ENCODE measurements around the gene MAFG.
"Not testable (repeated sequence)": the region's sequence is repeated elsewhere in the genome, so short reads cannot be mapped to it uniquely, and the experiment has no call there.

MAFG gene

DNA sequence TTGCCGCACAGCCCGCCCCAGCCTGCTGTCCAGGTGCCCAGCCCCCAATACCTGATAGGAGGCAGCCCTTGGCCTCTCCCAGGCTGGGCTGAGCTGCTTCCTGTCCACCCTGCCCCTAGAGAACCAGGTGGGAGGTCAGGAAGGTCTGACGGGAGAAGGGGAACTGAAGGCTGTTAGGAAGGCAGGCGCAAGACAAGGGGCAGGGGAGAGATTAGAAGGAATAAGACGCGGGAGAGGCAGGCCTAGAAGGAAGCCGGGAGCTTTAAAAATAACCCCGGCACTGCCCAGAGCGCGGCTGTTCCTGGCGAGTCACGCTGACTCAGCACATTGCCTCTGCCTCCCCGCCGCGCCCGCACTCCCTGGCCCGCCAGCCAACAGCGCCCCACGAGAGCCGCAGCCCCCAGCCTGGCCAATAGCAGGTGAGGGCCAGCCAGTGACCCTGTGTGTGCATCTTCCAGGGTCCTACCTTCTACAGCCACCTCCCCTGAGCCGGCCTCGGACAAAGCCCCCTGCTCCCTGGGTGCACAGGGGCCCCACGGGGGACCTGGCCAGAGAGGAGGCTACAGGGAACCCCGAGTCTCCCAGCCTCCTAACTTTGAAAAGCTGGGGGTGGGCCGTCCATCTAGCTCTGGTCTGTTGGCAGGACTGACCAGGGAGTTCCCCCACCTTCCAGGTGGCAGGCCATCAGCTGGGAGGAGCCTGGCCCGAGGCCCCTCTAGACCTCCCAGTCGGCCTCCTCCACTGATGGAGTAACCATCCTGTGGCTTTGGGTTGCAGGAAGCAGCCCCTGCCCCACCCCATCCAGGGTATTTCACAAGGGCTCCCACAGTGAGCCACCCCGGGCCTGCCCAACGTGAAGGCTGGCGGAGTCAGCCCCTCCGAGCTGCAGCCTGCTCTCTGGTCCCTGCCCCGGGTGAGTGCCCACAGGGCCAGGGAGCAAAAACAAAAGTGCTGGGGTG lies 4.0 kb downstream of the MAFG start:
- no peak for DNase-seq (ENCODE audit: low read depth in 2 of 2)

DNA sequence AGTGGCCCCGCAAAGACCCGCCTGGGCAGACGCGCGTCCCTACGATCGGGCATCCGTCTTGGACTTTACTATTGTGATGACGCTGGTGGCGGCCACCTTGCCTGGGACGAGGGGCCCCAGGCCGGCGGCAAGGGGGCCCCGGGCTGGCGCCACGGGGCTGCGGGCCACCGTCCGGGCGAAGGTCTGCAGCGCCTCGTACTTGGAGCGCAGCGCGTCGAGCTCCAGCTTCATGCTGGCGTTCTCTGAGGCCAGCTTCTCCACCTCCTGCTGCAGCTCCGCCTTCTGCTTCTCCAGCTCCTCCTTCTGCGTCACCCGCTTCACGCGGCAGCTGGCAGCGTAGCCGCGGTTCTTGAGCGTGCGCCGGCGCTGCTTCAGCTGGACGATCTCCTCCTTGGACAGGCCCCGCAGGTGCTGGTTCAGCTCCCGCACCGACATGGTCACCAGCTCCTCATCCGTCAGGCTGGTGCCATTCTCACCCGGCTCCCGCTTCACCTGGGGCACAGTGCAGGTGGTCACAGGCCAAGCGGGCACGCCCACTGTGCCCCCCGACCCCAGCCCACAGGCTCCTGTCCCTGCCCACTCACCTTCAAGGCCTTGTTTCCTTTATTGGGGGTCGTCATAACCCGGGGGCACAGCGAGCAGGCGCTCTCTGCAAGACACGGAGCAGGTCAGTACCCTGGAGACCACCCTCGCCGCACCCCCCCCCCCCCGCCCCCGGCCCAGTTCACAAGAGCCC lies 4.8 kb downstream of the MAFG start:
- DNase-seq (ENCODE audit: low read depth in 2 of 2), result no peak

DNA sequence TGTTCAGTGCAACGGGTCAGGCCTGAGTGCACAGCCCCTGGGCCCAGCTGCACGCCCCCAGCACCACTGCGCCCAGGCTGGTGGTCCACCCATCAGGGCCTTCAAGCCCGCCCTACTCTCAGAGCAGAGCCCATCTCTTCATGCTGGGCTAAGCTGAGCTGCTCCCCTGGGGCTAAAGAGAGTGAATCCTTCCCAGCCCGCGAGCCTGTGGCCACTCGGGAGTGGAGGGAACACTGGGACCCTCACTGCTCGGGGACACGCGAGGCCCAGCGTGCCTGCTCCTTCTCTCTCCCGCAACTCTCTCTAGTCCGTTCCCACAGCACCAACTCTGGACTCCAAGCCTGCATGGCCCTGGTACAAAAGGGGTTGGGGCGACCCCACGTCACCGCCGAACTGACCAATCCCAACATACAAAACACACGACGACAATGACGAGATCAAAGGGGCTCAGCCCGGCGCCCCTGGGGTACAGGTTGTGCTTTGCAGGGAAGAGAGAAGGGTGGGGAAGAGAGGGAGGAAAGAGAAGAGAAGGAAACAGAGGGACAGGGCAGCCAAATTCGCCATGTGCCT lies 5.5 kb downstream of the MAFG start:
- DNase-seq (ENCODE audit: low read depth in 2 of 2), result no peak

DNA sequence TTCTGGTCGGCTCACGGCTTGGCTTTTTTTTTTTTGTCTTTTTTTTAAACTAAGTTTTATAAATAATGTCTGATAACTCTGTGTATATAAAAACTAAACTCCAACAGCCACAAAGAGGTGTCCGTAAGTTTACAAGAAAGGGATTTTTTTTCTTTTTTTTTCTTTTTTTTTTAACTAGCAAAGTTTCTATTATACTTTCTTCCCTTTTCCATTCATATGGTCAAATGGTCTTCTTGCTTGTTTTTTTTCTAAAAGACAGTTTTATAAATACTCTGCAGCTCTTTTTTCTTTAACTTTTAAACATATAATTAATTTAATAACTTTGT lies 6.0 kb downstream of the MAFG start:
- no peak for DNase-seq (ENCODE audit: low read depth in 2 of 2)

DNA sequence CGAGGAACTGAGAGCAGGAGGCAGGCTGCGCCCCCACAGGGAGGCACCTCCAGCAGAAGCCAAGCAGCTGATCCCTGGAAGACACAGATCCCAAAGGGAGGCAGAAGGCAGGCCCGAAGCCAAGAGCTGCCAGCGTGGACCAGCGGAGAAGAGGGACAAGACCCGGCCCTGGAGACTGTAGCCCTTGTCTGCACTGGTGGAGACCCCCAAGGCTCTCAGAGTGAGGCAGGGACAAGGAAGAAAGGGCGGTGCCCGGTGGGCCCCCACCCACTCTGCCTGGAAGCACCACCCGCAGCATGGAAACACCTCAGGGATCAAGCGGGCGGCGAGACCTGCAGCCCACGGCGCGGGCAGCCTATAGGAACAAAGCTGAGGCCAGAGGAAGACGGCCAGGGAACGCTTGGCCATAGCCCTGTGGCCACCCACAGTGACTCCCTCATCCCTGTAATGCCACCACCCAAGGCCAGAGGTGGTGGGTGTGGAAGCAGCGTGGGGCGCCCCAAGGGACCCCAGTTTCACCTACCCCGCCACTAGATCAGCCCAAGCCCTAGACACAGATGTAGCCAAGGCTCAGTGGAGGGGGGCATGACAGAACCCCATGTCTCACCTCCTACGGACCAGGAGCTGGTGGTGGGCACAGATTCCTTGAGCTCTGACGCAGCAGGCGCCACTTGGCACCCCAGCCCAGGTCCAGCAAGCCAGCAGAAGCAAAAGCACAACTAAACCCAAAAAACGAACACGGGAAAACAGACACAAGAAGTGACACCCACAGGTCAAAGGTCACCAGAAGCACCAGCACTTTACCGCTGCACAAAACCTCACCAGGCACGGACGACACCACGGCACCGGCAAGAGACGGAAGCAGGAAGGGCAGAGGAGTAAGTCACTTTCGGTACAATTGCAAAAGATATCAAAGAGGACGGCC lies 6.7 kb downstream of the MAFG start:
- no peak for DNase-seq (ENCODE audit: low read depth in 2 of 2)

DNA sequence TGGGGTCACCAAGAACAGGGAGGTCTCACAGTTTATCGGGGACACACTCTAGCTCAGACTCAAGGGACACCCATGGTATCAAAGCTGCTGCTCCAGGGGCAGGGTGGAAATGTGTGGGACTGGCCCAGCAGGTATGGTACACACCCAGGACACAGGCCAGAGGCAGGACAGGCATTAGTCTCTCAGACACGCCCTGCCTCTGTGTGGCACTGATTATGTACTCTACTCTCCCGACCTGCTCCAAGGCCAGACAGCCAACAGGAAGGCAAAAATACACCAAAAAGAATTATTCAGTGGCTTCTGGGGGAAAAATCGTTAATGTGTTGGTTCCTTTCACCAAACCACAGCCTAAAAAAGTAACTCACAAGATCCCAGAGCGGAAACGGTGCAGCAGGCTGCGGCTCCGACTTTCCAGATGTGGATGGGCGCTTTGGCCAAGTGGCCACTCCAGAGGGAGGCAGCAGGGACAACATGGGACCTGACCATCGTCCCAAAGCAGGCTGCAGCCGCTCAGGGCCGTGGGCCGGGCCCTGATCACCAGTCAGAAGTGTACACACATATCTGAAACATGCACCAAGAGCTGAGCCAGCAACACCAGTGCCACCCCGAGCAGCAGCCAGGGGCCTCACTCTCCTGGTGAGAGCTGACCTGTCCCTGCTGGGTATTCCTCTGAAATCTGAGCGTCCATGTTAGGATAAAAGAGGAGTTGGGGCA lies 8.5 kb downstream of the MAFG start:
- no peak for DNase-seq (ENCODE audit: low read depth in 2 of 2)

DNA sequence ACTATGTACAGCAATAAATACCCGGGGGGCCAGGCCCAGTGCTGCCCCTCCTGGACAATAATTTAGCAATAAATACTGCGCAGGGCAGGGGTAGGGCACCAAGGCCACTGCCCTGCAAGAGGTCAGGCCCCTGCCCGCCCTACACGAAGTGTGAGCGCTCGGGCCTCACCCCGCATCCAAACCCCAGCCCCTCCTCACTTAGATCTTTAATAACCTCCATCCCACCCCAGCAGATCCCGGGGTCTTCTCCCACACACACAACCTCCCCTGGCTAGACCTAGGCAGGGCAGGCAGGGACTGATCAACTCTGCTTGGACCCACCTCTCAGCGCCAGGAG lies 9.2 kb downstream of the MAFG start:
- not testable (repeated sequence) for DNase-seq (ENCODE audit: low read depth in 2 of 2)

DNA sequence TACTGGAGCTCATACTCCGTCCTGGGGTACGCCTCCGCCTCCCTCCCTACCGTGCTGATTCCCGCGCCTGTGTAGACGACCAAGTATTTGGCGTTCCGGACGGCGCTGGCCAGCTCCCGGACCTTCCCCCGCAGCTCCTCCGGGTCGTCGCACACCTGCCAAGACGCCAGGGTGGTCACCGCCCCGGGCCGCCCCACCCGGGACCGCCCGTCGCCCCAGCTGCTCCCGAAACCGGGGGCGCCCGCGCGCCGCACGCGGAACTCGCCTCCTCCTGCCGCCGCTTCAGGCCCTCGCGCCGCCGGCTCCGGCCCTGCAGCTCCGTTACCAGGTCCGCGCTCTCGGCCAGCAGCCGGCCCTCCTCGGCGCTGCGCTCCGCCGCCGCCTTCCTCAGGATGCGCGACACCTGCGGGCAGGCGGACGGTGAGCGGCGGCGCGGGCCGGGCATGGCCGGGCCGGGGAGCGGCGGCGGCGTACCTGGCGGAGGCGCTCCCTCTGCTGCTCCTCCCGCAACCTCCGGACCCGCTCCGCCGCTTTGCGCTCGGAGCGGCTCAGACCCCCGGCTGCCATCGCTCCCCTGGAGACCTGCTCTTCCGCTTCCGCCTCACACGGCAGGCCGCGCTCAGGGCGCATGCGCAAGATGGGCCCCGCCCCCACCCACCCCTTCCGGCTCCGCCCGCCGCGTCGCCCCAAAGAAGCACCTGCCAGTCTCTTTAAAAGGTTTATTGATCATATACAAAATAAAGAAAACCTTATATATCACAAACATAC lies 9.8 kb downstream of the MAFG start, which contains the start of gene SIRT7:
TSS of gene SIRT7 (minus strand) at position 612 of the 768 bp plus-strand sequence. CDS start at position 567, 45 bp downstream.
- DNase-seq (ENCODE audit: low read depth in 2 of 2), result peak; percentile 62 to 65

DNA sequence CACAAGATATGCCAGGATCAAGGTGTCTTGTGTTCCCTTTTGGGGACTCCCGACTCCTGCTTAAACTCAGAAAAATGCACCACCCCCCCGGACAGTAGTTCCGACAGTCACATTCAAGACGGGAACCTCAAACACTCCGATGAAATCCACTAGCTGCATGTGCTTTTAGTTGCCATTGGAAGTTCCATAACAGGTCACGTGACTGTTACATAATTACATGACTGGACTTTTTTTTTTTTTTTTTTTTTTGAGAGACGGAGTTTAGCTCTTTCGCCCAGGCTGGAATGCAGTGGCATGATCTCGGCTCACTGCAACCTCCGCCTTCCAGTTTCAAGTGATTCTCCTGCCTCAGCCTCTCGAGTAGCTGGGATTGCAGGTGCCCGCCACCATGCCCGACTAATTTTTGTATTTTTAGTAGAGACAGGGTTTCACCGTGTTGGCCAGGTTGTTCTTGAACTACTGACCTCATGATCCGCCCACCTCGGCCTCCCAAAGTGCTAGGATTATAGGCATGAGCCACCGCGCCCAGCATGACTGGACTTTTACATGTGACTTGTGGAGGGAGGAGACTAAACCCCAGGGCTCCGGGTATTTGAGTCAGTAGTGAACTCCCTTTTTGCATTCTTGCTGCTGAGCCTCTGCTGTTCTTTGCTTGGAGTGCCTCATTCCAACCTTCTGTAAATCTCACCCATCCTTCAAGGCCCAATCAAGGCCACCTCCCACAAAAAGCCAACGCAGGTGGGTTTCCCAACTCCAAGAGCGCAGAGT lies 11.1 kb downstream of the MAFG start:
- DNase-seq (ENCODE audit: low read depth in 2 of 2), result no peak

DNA sequence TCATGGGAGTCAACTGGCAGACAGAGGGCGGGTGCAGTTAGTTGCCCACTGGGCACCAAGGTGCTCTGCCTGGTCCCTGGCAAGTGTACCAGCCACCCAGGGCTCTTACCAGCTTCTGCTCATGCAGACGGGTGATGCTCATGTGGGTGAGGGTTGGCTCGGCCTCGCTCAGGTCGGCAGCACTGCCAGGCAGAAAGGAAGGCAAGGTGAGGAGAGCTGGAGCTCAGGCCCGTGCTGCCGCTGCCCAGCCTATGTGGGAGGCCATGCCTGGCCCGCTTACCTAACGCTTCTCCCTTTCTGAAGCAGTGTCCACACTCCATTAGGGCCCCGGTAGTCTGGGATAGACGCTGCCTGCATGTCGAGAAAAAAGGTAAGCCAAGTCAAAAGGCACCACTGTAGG lies 12.2 kb downstream of the MAFG start:
- no peak for DNase-seq (ENCODE audit: low read depth in 2 of 2)

DNA sequence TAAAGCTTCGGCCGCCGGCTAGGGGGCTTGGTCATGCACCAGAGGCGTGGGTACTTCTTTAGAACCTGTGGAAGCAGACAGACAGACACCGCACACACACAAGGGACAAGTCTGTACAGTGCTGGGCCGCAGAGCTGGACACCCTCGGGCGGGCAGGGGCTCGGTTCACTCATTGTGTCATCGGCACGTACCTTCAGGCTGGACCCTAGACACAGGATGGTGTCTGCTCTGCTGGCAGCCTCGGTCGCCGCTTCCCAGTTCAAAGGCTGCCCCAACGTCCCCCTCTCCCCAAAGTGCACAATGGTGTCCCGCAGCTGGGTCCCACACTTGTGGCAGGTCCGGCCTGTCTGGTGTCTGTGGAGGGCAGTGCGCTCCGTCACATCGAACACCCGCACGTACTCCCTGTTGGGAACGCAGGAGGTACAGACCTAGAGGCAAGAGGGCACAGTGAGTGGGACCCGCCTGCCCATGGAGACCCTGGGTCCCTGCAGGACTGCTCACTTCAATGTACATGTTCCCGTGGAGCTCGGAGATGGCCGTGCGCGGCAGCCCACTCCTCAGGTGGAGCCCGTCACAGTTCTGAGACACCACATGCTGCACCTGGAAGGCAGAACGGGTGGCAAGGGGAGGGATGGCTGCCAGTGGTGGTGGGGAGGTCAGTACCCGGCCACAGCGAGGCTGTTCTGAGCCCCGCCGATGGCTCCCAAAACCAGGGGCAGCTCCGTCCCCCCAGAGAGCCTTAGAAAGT lies 13.3 kb downstream of the MAFG start:
- no peak for DNase-seq (ENCODE audit: low read depth in 2 of 2)

DNA sequence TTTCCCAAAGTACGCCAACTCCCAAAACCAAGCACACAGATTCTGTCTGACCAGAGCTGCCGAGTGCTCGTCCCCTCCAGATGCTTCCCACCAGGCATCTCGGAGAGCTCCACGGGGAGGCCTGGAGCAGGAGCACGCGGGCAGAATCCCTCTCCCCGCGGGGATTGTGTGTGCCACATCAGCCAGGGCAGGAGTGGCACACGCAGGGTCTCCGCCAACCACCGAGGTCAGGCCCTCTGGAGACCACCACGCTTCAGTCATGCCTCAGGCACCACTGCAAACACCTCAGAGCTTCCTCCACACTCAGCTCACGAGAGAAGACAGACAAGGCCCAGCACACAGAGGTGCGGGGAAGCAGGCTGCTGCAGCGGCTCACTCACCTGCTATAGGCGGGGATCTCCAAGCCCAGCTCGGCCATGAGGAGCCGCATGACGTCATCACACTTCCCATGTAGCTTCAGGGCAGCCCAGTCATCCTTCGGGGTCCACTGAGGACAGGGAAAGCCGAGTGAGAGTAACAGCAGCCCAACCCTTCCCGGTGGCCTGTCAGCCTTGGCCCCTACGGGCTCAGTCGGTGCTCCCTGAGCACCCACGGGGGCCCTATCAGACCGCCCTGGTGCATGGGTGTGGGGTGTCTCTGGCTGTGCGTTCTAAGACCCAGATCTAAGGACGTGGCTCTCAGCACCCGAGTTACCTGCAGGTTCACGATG lies 14.0 kb downstream of the MAFG start:
- DNase-seq (ENCODE audit: low read depth in 2 of 2), result no peak

DNA sequence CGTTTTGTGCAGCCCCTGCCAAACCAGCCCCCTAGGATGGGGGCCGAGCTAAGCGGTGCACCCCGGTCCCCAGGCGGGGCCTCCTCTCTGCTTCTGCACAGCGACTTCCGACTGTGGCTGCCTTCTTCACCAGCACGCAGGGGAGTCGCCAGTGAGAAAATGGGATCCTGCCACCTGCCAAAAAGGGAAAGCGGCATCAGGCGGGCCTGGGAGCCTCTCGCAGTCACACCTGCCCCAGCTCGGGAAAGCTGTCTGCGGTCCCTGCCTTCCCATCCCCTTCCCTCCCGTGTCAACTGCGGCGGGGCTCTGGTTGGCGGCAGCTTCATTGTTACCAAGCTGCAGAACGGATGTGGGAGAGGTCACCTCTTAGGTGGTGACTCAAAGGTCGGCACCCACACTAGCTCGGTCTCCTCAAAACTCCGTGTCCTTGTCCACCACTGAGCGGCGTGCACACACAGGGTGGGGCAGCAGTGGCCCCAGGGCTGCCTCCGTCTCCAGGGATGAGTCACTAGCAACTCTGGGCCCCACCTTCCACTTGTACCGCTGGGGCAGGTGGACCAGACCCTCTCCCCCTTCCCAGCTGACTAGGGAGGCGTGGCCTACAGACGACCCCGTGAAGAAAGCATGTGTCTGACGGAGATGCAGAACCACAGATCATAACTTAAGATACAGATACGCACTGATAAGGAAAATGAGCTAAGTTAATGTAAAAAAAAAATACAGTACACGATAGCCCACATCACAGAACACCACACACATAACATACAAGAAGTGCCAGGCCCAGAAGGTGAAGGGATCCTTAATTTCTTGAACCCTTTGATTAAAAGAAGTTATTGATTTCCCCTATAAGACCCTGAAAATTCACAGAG lies 14.9 kb downstream of the MAFG start:
- DNase-seq (ENCODE audit: low read depth in 2 of 2), result no peak

DNA sequence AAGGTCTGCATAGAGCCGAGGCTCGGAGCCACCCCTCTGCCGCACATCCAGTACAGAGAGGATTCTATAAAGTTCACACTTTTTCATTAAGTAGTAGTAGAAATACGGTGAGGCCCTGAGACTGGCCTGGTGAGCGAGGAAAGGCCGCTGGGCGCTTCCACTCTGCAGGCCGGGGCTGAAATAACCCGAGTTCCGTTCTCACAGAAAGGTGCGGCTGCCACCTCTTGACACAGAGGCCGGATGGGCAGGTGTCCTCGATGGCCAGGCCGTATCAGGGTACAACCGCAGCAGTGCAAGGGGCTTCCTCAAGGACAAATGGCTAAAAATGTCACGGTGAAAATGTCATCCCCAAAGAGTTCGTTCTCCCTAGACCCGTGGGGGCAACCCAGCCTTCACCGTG lies 15.6 kb downstream of the MAFG start:
- no peak for DNase-seq (ENCODE audit: low read depth in 2 of 2)

DNA sequence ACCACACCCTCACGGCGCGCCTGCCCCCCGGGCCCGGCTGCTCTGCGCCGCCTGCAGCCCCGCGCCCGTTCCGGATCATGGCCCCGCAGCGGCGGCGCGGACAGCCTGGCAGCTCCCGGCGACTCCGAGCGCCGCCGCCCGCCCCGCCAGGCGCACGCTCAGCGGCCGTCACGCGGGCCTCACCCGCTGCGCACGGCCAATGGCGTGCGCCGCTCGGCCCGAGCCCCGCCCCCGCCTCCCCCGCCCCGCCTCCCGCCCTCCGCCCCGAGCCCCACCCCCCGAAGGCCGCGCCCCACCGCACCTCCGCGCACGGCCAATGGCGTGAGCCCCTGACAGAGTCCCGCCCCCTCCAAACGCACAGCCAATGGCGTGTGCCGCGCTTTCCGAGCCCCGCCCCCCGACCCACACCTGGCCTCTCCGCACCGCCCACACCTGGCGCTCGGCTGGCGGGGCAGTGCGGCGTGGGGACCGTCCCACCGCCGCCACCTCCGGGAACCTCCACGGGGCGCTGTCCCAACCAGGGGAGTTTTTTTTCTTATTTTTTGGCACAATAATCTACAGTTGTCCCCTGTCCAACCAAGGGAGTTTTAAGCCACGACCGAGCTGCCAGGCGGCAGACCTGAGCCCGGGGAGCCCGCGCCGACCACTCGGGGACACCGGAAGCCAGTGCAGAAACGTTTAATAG lies 16.1 kb downstream of the MAFG start, which contains the start of gene PCYT2:
TSS of gene PCYT2 (minus strand) at position 123 of the 685 bp plus-strand sequence. CDS start at position 79, 44 bp downstream.
- peak; percentile 89 for DNase-seq (ENCODE audit: low read depth in 2 of 2)

DNA sequence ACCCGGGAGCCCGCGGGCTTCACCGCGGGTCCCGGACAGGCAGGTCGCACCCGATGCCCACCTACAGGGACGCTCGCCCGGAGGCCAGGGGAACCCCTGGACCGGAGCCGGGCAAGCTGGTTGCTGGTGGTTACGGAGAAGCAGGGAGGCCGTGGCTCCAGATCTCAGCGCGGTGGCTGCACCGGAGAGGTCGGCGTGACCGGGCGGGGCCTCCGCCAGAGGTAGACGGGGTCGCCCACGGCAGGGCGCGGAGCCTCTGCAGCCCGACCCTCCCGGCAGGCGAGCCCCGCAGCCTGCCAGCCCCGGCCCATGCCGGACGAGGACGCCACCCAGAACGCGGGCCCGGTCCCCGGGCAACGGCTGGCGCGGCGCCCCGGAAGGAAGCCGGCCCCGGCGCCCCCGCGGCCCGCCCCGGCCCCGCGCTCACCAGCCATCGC lies 16.7 kb downstream of the MAFG start:
- no peak for DNase-seq (ENCODE audit: low read depth in 2 of 2)
